ENCODE measurements around the gene SDCCAG8. TPM values are rescaled to one million over a fixed set of nuclear protein-coding genes. Genes with fewer than 3 reads are reported as not detected.
A peak's percentile ranks its signal among the peaks of the same experiment; 100 is the strongest.

SDCCAG8 gene
- total and polyA plus RNA-seq, 4 donors: 25.4 to 96.7 (median 48.2) TPM

GRCh38 chr1:243270097-243270864 lies 14.4 kb downstream of the SDCCAG8 start:
- Histone ChIP-seq H3K9me3 (ENCODE audit: control insufficient read depth in 4 of 4, insufficient read depth in 3 of 4, low read length in 3 of 4) (no peaks in the 10 kb centered on the region), H3K9ac (ENCODE audit: insufficient read depth in 1 of 2, low read length in 2 of 2) (no peak overlapping the region), H3K27me3 (ENCODE audit: control insufficient read depth in 3 of 3, insufficient read depth in 3 of 3, low read length in 2 of 3) (no peaks in the 10 kb centered on the region), H3K4me1 (ENCODE audit: control insufficient read depth in 5 of 5, insufficient read depth in 5 of 5, low read length in 5 of 5) (peaks cover 0 to 17% (median 8%) of the 10 kb centered on the region in 5 donors), H3K27ac (ENCODE audit: low read depth in 1 of 2, low read length in 1 of 2) (peak overlapping the region in 1 of 2 donors; percentile 20), H3K36me3 (ENCODE audit: control insufficient read depth in 4 of 4, insufficient read depth in 4 of 4, low read length in 4 of 4) (peaks cover 3 to 9% (median 5%) of the 10 kb centered on the region in 4 donors), H3K4me3 (no peak overlapping the region)
- 82 to 87% methylated on average over 6 of the region's 6 CpGs for WGBS, 2 donors
- TF ChIP-seq, protein P1, sequence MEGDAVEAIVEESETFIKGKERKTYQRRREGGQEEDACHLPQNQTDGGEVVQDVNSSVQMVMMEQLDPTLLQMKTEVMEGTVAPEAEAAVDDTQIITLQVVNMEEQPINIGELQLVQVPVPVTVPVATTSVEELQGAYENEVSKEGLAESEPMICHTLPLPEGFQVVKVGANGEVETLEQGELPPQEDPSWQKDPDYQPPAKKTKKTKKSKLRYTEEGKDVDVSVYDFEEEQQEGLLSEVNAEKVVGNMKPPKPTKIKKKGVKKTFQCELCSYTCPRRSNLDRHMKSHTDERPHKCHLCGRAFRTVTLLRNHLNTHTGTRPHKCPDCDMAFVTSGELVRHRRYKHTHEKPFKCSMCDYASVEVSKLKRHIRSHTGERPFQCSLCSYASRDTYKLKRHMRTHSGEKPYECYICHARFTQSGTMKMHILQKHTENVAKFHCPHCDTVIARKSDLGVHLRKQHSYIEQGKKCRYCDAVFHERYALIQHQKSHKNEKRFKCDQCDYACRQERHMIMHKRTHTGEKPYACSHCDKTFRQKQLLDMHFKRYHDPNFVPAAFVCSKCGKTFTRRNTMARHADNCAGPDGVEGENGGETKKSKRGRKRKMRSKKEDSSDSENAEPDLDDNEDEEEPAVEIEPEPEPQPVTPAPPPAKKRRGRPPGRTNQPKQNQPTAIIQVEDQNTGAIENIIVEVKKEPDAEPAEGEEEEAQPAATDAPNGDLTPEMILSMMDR (IDR thresholded peaks at IDR 0.05; ENCODE audit: control extremely low read depth, extremely low read depth): no peak
- ATAC-seq (ENCODE audit: insufficient read depth, low FRiP score): no peak
- no peak for DNase-seq

DNA sequence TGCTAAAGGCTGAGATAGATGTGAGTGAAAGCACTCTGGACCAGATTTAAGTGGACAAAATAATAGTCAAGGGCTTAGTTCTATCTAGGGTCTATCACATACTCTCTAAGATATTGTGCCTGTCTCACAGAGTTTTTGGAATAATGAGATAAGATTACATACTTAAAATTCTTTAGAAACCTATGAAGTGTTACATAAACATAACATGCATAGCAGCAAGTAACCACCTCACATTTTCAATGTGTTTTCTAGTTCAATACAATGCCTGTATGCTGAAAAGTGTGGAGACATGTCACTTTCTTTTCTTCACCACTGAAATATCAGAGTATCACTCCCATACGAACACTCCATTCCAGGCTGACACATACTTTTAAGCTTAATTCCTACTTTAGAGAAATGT lies 16.2 kb downstream of the SDCCAG8 start:
- WGBS, 2 donors: 83 to 88% methylated on average over 1 of the region's 1 CpG
- Histone ChIP-seq H3K9me3 (ENCODE audit: control insufficient read depth in 4 of 4, insufficient read depth in 3 of 4, low read length in 3 of 4) (peaks cover 0 to under 1% (median 0%) of the 10 kb centered on the region in 4 donors), H3K36me3 (ENCODE audit: control insufficient read depth in 4 of 4, insufficient read depth in 4 of 4, low read length in 4 of 4) (peaks cover 4 to 17% (median 11%) of the 10 kb centered on the region in 4 donors), H3K27me3 (ENCODE audit: control insufficient read depth in 3 of 3, insufficient read depth in 3 of 3, low read length in 2 of 3) (no peaks in the 10 kb centered on the region), H3K4me1 (ENCODE audit: control insufficient read depth in 5 of 5, insufficient read depth in 5 of 5, low read length in 5 of 5) (peaks cover 0 to 17% (median 8%) of the 10 kb centered on the region in 5 donors), H3K27ac (ENCODE audit: low read depth in 1 of 2, low read length in 1 of 2) (no peak overlapping the region), H3K4me3 (no peak overlapping the region), H3K9ac (ENCODE audit: insufficient read depth in 1 of 2, low read length in 2 of 2) (no peak overlapping the region)
- TF ChIP-seq, protein P1 (IDR thresholded peaks at IDR 0.05; ENCODE audit: control extremely low read depth, extremely low read depth): no peak
- no peak for DNase-seq
- ATAC-seq (ENCODE audit: insufficient read depth, low FRiP score): no peak

GRCh38 chr1:243272401-243272800 lies 16.6 kb downstream of the SDCCAG8 start:
- Histone ChIP-seq H3K36me3 (ENCODE audit: control insufficient read depth in 4 of 4, insufficient read depth in 4 of 4, low read length in 4 of 4) (peaks cover 4 to 20% (median 12%) of the 10 kb centered on the region in 4 donors), H3K9ac (ENCODE audit: insufficient read depth in 1 of 2, low read length in 2 of 2) (no peak overlapping the region), H3K27ac (ENCODE audit: low read depth in 1 of 2, low read length in 1 of 2) (no peak overlapping the region), H3K4me1 (ENCODE audit: control insufficient read depth in 5 of 5, insufficient read depth in 5 of 5, low read length in 5 of 5) (peaks cover 0 to 17% (median 7%) of the 10 kb centered on the region in 5 donors), H3K27me3 (ENCODE audit: control insufficient read depth in 3 of 3, insufficient read depth in 3 of 3, low read length in 2 of 3) (no peaks in the 10 kb centered on the region), H3K4me3 (no peak overlapping the region), H3K9me3 (ENCODE audit: control insufficient read depth in 4 of 4, insufficient read depth in 3 of 4, low read length in 3 of 4) (peaks cover 0 to 5% (median 0%) of the 10 kb centered on the region in 4 donors)
- DNase-seq: no peak
- ATAC-seq (ENCODE audit: insufficient read depth, low FRiP score): no peak
- TF ChIP-seq, protein P1 (IDR thresholded peaks at IDR 0.05; ENCODE audit: control extremely low read depth, extremely low read depth): no peak
